ENCODE data around the gene FXN. TPM values are rescaled to one million over a fixed set of nuclear protein-coding genes. Genes with fewer than 3 reads are reported as not detected.

The FXN gene
- total RNA-seq, 2 experiments from 2014 or later = 11.4 to 12.2 TPM

Other genes with a start within 250 kb of the FXN start
- gene PRKACG, start 21.6 kb upstream of the FXN start, total RNA-seq = not detected
- gene TJP2, start 138.5 kb downstream of the FXN start, total RNA-seq = 1 to 10 TPM; 2.1 to 3.2 TPM